GM23338 (cell line): ENCODE results near the gene CAMKV. TPM values are rescaled to one million over a fixed set of nuclear protein-coding genes. Genes with fewer than 3 reads are reported as not detected.

Experiments
- ATAC-seq: fragments of 200-7000 bp; cut with Tn5 transposase; 3 replicates; pipeline ENCODE4 v1.9.1; 2020
- DNase-seq: peaks from one replicate; pipeline ENCODE4 v3.0.0-alpha.2; 2015; ENCODE audit warnings: low spot score
- H2AFZ ChIP-seq: fragments of 200-600 bp; sonication (generic); 2 replicates; pipeline ENCODE4 v1.8.0; 2016; ENCODE audit warnings: antibody characterized with exemption, mild to moderate bottlenecking, moderate library complexity
- H3F3A ChIP-seq: fragments of 200-600 bp; sonication (generic); replicated peaks from 2 replicates; pipeline ENCODE4 v1.8.0; 2017; ENCODE audit warnings: antibody characterized with exemption, mixed run types, low read depth
- H3K27ac ChIP-seq: fragments of 200-600 bp; sonication (generic); 2 replicates; pipeline ENCODE4 v1.6.1; 2016; ENCODE audit warnings: low read depth
- H3K27me3 ChIP-seq: fragments of 200-600 bp; sonication (generic); 2 replicates; pipeline ENCODE4 v1.8.0; 2016; ENCODE audit warnings: mild to moderate bottlenecking, mixed run types, moderate library complexity; ENCODE audit not compliant: insufficient read depth
- H3K36me3 ChIP-seq: fragments of 200-600 bp; sonication (generic); 2 replicates; pipeline ENCODE4 v1.8.0; 2016; ENCODE audit warnings: mild to moderate bottlenecking; ENCODE audit not compliant: insufficient read depth
- H3K4me1 ChIP-seq: fragments of 200-600 bp; sonication (generic); 2 replicates; pipeline ENCODE4 v1.8.0; 2016; ENCODE audit warnings: mild to moderate bottlenecking, moderate library complexity; ENCODE audit not compliant: insufficient read depth
- H3K4me2 ChIP-seq: fragments of 200-600 bp; sonication (generic); 2 replicates; pipeline ENCODE4 v1.7.1; 2017; ENCODE audit warnings: mixed run types
- H3K4me3 ChIP-seq: fragments of 200-600 bp; sonication (generic); 2 replicates; pipeline ENCODE4 v1.6.1; 2016; ENCODE audit warnings: mixed run types
- H3K79me2 ChIP-seq: fragments of 200-600 bp; sonication (generic); replicated peaks from 2 replicates; pipeline ENCODE4 v1.8.0; 2017; ENCODE audit warnings: mild to moderate bottlenecking; ENCODE audit not compliant: insufficient read depth
- H3K9me2 ChIP-seq: fragments of 200-600 bp; sonication (generic); 2 replicates; pipeline ENCODE4 v1.8.0; 2017; ENCODE audit not compliant: insufficient read depth
- H4K20me1 ChIP-seq: fragments of 200-600 bp; sonication (generic); replicated peaks from 2 replicates; pipeline ENCODE4 v1.8.0; 2017; ENCODE audit warnings: mild to moderate bottlenecking; ENCODE audit not compliant: insufficient read depth
- H3K27ac Mint-ChIP-seq: 2 replicates; pipeline ENCODE4 v1.8.0; 2020; ENCODE audit warnings: inconsistent platforms, mild to moderate bottlenecking, moderate library complexity, mixed read lengths
- H3K27me3 Mint-ChIP-seq: 3 replicates; pipeline ENCODE4 v1.8.0; 2022; ENCODE audit warnings: low read depth, mild to moderate bottlenecking, moderate library complexity, mixed read lengths, inconsistent platforms; ENCODE audit not compliant: insufficient read depth, poor library complexity
- H3K36me3 Mint-ChIP-seq: 3 replicates; pipeline ENCODE4 v1.8.0; 2021; ENCODE audit warnings: low read depth, mild to moderate bottlenecking, inconsistent platforms, moderate library complexity, mixed read lengths
- H3K4me1 Mint-ChIP-seq: 3 replicates; pipeline ENCODE4 v1.8.0; 2020; ENCODE audit warnings: mild to moderate bottlenecking, inconsistent platforms, mixed read lengths
- H3K4me3 Mint-ChIP-seq: 3 replicates; pipeline ENCODE4 v1.8.0; 2021; ENCODE audit warnings: moderate library complexity, mild to moderate bottlenecking, inconsistent platforms, mixed read lengths
- H3K9me3 Mint-ChIP-seq: 3 replicates; pipeline ENCODE4 v1.8.0; 2020; ENCODE audit warnings: moderate library complexity, mild to moderate bottlenecking, inconsistent platforms, mixed read lengths
- NANOG ChIP-seq: IDR thresholded peaks from 2 replicates; pipeline ENCODE4 v1.6.1; 2016; ENCODE audit warnings: antibody characterized with exemption, borderline replicate concordance
- STAT1 ChIP-seq: IDR thresholded peaks from one replicate; pipeline ENCODE4 v1.6.1; 2016; ENCODE audit warnings: antibody characterized with exemption; ENCODE audit not compliant: unreplicated experiment
- ZNF331 ChIP-seq: fragments of 250-450 bp; sonication (Bioruptor Pico); IDR thresholded peaks from 2 replicates; pipeline ENCODE4 v1.5.0; 2020; ENCODE audit warnings: low read depth, mild to moderate bottlenecking, moderate library complexity
- polyA plus RNA-seq: library from polyadenylated mRNA; unstranded; fragments of >200 nt; fragmentation: Nextera tagmentation; extraction: Ambion mirVana; gene quantifications from 2 replicates; pipeline ENCODE4 v1.2.1, GENCODE V29; 2016
- total RNA-seq: library from RNA; depleted of rRNA; stranded (reverse); fragments of >200 nt; shearing (Covaris generic); gene quantifications from 2 replicates; pipeline ENCODE4 v1.2.3, GENCODE V29; 2014
- TF ChIP-seq, protein P1 (sequence below): fragments of 250-450 bp; sonication (Bioruptor Pico); IDR thresholded peaks from 2 replicates; pipeline ENCODE4 v1.5.0; 2020; ENCODE audit warnings: mild to moderate bottlenecking, moderate library complexity
- TF ChIP-seq, protein P2 (sequence below): IDR thresholded peaks from 2 replicates; pipeline ENCODE4 v1.6.1; 2016; ENCODE audit warnings: antibody characterized with exemption
- TF ChIP-seq, protein P3 (sequence below), 2 experiments: fragments of 200-600 bp in 1 of 2; sonication (generic) in 1 of 2; conservative IDR thresholded peaks; 2 replicates each; pipeline versions ENCODE4 v1.5.1 to v1.6.1; 2016 to 2017; ENCODE audit warnings: antibody characterized with exemption in 2 of 2, low read depth in 2 of 2, mild to moderate bottlenecking in 2 of 2, moderate library complexity in 1 of 2

Gene CAMKV
- total and polyA plus RNA-seq, 2 experiments from 2014 or later = 38.3 to 80.1 TPM

DNA sequence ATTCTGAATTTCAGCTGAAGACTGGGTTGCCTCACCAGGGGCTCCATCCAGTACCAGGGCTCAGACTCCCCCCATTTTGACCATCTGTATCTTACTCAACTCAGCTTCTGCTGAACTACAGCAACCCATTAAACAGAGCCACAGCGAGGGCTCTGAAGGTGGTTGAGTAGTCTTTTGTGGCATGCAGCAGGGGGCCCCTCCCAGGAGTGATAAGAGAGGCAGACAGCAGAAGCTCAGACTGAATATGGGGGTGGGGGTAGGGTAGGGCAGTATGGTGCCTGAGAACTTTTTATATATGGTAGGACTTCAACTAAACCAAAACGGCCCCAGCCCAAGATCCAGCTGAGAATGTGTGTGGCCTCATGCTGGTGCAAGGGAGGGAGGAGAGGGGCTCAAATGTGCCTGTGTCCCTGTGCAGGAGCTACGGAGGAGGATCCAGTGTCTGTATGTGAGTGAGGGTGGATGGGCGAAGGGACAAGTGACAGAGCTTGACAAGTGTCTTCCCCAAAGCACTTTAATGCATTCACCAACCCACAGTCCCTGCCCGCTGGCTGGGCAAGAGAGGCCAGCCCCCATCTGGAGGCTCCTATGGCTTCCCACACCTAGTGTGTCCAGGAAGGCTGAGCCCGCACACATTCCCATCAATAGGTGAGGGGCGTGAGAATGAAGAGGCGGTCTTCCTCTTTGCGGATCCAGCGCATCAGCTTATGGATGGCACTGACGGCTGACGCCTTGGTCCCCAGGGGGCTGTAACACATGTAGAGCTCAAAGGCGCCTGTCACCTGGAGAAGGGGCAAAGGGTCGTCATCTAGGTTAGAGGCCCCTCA lies 38.9 kb upstream of the CAMKV start (continued):
- TF ChIP-seq, protein P1, sequence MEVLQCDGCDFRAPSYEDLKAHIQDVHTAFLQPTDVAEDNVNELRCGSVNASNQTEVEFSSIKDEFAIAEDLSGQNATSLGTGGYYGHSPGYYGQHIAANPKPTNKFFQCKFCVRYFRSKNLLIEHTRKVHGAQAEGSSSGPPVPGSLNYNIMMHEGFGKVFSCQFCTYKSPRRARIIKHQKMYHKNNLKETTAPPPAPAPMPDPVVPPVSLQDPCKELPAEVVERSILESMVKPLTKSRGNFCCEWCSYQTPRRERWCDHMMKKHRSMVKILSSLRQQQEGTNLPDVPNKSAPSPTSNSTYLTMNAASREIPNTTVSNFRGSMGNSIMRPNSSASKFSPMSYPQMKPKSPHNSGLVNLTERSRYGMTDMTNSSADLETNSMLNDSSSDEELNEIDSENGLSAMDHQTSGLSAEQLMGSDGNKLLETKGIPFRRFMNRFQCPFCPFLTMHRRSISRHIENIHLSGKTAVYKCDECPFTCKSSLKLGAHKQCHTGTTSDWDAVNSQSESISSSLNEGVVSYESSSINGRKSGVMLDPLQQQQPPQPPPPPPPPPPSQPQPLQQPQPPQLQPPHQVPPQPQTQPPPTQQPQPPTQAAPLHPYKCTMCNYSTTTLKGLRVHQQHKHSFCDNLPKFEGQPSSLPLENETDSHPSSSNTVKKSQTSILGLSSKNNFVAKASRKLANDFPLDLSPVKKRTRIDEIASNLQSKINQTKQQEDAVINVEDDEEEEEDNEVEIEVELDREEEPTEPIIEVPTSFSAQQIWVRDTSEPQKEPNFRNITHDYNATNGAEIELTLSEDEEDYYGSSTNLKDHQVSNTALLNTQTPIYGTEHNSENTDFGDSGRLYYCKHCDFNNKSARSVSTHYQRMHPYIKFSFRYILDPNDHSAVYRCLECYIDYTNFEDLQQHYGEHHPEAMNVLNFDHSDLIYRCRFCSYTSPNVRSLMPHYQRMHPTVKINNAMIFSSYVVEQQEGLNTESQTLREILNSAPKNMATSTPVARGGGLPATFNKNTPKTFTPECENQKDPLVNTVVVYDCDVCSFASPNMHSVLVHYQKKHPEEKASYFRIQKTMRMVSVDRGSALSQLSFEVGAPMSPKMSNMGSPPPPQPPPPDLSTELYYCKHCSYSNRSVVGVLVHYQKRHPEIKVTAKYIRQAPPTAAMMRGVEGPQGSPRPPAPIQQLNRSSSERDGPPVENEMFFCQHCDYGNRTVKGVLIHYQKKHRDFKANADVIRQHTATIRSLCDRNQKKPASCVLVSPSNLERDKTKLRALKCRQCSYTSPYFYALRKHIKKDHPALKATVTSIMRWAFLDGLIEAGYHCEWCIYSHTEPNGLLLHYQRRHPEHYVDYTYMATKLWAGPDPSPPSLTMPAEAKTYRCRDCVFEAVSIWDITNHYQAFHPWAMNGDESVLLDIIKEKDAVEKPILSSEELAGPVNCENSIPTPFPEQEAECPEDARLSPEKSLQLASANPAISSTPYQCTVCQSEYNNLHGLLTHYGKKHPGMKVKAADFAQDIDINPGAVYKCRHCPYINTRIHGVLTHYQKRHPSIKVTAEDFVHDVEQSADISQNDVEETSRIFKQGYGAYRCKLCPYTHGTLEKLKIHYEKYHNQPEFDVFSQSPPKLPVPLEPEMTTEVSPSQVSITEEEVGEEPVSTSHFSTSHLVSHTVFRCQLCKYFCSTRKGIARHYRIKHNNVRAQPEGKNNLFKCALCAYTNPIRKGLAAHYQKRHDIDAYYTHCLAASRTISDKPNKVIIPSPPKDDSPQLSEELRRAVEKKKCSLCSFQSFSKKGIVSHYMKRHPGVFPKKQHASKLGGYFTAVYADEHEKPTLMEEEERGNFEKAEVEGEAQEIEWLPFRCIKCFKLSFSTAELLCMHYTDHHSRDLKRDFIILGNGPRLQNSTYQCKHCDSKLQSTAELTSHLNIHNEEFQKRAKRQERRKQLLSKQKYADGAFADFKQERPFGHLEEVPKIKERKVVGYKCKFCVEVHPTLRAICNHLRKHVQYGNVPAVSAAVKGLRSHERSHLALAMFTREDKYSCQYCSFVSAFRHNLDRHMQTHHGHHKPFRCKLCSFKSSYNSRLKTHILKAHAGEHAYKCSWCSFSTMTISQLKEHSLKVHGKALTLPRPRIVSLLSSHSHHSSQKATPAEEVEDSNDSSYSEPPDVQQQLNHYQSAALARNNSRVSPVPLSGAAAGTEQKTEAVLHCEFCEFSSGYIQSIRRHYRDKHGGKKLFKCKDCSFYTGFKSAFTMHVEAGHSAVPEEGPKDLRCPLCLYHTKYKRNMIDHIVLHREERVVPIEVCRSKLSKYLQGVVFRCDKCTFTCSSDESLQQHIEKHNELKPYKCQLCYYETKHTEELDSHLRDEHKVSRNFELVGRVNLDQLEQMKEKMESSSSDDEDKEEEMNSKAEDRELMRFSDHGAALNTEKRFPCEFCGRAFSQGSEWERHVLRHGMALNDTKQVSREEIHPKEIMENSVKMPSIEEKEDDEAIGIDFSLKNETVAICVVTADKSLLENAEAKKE (CRISPR knock-in tag) = no peak
- no peak for TF ChIP-seq STAT1
- TF ChIP-seq, protein P2, sequence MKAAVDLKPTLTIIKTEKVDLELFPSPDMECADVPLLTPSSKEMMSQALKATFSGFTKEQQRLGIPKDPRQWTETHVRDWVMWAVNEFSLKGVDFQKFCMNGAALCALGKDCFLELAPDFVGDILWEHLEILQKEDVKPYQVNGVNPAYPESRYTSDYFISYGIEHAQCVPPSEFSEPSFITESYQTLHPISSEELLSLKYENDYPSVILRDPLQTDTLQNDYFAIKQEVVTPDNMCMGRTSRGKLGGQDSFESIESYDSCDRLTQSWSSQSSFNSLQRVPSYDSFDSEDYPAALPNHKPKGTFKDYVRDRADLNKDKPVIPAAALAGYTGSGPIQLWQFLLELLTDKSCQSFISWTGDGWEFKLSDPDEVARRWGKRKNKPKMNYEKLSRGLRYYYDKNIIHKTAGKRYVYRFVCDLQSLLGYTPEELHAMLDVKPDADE = no peak
- no peak for TF ChIP-seq NANOG
- TF ChIP-seq ZNF331 (CRISPR knock-in tag) = no peak

DNA sequence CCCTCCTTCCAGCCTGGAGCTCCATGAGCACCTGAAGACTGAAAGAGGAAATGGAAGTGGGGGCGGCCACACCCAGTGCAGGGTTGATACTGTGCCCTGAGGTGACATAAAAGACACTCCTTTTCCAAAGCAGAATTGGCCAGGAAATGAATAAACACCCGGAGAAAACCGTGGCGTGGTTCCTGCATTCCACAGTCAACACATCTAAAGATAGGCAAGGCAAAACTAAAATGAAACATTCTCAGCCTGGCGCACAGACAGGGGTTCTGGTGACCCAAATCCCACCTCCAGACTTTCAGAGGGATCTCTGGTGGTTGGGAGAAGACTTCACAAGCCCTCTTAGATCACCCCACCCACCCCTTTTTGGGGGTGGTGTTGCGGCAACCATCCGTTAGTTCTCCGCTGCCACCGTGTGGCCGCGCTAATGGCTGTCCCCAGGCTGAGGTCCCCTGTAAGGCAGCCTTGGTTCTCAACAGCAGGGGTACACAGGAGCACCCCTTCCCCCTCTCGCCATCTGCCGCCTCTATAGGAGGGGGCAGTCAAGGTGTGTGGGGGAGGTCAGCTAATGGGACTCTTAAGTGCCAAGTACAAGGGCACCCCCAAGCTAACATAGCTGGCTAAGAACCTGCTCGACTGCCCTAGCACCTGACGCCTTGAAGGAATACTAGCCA lies 36.5 kb upstream of the CAMKV start:
- H3K27ac ChIP-seq = no peak overlapping the region
- H4K20me1 ChIP-seq = no peaks in the 10 kb centered on the region; the same call in 1 of the 2 replicates
- H3K27ac Mint-ChIP-seq = no peak overlapping the region
- H3K4me3 Mint-ChIP-seq = peak overlapping the region; percentile 38; the same call in 1 of the 3 replicates
- H3K4me3 ChIP-seq = peak overlapping the region; percentile 37
- no peaks in the 10 kb centered on the region for H3K36me3 ChIP-seq
- H3K27me3 ChIP-seq = peaks cover 11% of the 10 kb centered on the region; the same call in 1 of the 2 replicates
- peaks cover 38% of the 10 kb centered on the region for H3K4me1 ChIP-seq
- H3K9me3 Mint-ChIP-seq = no peaks in the 10 kb centered on the region
- peaks cover 44% of the 10 kb centered on the region for H3K4me1 Mint-ChIP-seq
- H3K9me2 ChIP-seq = peaks cover 5% of the 10 kb centered on the region; the same call in 1 of the 2 replicates
- H3K79me2 ChIP-seq = no peaks in the 10 kb centered on the region
- DNase-seq = peak; percentile 85
- peaks cover 31% of the 10 kb centered on the region for H3K27me3 Mint-ChIP-seq
- peak overlapping the region; percentile 75 for H3K4me2 ChIP-seq
- H2AFZ ChIP-seq = no peak overlapping the region; the same call in 1 of the 2 replicates
- no peaks in the 10 kb centered on the region; the same call in 2 of the 3 replicates for H3K36me3 Mint-ChIP-seq
- ATAC-seq = peak; percentile 15
- H3F3A ChIP-seq = peaks cover 22% of the 10 kb centered on the region
- TF ChIP-seq, protein P2 = no peak
- TF ChIP-seq, protein P3, sequence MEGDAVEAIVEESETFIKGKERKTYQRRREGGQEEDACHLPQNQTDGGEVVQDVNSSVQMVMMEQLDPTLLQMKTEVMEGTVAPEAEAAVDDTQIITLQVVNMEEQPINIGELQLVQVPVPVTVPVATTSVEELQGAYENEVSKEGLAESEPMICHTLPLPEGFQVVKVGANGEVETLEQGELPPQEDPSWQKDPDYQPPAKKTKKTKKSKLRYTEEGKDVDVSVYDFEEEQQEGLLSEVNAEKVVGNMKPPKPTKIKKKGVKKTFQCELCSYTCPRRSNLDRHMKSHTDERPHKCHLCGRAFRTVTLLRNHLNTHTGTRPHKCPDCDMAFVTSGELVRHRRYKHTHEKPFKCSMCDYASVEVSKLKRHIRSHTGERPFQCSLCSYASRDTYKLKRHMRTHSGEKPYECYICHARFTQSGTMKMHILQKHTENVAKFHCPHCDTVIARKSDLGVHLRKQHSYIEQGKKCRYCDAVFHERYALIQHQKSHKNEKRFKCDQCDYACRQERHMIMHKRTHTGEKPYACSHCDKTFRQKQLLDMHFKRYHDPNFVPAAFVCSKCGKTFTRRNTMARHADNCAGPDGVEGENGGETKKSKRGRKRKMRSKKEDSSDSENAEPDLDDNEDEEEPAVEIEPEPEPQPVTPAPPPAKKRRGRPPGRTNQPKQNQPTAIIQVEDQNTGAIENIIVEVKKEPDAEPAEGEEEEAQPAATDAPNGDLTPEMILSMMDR (conservative IDR thresholded peaks at IDR 0.05; ENCODE audit: low read depth in 2 of 2) = peak; percentile 70 to 90
